HG03025 (cell line): Measurements from ENCODE around the gene CLCA2.

ENCODE experiments used
- ATAC-seq: cut with Tn5 transposase; IDR thresholded peaks from one replicate; pipeline ENCODE4 v1.9.1; 2021; ENCODE audit warnings: mild to moderate bottlenecking, moderate library complexity; ENCODE audit not compliant: unreplicated experiment, low FRiP score

Gene CLCA2, protein sequence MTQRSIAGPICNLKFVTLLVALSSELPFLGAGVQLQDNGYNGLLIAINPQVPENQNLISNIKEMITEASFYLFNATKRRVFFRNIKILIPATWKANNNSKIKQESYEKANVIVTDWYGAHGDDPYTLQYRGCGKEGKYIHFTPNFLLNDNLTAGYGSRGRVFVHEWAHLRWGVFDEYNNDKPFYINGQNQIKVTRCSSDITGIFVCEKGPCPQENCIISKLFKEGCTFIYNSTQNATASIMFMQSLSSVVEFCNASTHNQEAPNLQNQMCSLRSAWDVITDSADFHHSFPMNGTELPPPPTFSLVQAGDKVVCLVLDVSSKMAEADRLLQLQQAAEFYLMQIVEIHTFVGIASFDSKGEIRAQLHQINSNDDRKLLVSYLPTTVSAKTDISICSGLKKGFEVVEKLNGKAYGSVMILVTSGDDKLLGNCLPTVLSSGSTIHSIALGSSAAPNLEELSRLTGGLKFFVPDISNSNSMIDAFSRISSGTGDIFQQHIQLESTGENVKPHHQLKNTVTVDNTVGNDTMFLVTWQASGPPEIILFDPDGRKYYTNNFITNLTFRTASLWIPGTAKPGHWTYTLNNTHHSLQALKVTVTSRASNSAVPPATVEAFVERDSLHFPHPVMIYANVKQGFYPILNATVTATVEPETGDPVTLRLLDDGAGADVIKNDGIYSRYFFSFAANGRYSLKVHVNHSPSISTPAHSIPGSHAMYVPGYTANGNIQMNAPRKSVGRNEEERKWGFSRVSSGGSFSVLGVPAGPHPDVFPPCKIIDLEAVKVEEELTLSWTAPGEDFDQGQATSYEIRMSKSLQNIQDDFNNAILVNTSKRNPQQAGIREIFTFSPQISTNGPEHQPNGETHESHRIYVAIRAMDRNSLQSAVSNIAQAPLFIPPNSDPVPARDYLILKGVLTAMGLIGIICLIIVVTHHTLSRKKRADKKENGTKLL

DNA sequence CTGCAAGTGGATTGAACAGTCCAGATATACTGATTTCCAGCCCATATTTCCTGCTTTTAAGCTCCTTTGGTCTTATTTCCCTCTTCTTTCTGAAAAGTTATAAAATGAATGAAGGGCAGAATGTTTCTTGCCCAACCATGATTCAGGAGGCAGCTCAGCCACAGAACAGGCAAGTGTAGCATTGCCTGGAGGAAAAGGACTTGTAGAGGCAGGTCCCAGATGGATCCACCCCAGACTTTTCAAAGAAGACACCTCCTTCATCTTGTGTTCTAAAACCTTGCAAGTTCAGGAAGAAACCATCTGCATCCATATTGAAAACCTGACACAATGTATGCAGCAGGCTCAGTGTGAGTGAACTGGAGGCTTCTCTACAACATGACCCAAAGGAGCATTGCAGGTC is at the start of gene CLCA2:
CLCA2 (plus strand) TSS at position 299 of the 400 bp plus-strand sequence; CDS start at position 376, 77 bp downstream.
- no peak for ATAC-seq

DNA sequence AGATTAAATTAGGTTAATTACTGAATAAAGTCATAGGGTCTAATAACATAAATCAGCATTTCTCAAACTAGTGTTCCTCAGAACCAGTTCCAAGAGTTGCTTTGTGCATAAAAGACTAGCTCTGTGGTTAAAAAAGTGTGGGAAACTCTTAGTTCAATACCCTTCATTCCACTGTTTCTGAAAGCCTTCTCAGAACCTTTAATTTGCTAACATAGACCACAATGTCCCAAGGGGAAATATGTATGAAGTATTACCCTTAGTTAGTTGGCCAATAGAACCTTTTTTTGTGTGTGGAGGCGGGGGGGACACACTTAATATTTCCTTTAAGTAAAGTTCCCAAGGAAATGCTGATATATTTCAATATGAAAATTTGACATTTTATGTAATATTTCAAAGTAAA is 48.3 kb upstream of the CLCA2 start:
- no peak for ATAC-seq

DNA sequence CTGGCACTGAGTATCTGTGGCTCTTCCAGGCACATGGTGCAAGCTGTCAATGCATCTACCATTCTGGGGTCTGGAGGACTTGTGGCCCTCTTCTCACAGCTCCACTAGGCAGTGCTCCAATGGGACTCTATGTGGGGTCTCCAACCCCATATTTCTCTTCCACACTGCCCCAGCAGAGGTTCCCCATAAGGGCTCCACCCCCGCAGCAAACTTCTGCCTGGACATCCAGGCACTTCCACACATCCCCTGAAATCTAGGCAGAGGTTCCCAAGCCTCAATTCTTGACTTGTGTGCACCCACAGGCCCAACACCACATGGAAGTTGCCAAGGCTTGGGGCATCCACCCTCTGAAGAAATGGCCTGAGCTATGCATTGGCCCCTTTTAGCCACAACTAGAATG is 46.6 kb upstream of the CLCA2 start:
- ATAC-seq, result no peak

DNA sequence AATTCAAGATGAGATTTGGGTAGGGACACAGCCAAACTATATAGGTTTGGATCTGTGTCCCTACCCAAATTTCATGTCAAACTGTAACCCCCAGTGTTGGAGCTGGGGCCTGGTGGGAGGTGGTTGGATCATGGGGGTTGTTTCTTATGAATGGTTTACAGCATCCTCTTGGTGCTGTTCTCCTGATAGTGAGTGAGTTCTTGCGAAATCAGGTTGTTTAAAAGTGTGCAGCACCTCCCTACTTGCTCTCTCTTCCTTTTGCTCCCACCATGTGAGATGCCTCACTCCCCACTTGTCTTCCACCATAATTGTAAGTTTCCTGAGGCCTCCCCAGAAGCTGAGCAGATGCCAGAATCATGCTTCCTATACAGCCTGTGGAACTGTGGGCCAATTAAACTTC is 45.2 kb upstream of the CLCA2 start:
- no peak for ATAC-seq

DNA sequence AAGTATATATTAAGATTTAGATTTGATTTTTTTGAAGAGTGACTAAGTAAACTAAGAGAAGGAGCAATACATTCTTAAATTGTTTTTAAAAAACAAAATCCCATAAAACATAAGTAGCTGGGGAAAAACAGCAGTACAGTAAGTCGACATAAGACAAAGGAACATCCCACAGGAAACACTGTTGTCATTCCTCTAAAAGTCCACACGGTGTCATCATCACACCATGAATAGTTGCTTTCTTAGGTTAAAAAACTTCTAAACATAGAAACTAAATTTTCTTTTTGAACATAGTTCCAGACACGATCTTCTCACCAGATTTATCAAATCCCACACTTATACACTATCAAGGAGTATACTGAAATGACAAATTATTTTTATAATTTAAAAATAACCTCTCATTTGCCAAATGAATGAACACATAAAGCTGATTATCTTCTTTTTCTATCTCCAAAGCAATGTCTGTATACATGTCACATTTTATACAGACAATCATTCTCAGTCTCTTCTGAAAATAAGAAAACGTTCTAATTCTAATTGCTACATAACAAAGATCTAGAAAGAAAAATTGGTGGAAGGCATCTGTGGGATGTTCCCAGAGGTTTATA is 43.6 kb upstream of the CLCA2 start:
- ATAC-seq, result no peak

DNA sequence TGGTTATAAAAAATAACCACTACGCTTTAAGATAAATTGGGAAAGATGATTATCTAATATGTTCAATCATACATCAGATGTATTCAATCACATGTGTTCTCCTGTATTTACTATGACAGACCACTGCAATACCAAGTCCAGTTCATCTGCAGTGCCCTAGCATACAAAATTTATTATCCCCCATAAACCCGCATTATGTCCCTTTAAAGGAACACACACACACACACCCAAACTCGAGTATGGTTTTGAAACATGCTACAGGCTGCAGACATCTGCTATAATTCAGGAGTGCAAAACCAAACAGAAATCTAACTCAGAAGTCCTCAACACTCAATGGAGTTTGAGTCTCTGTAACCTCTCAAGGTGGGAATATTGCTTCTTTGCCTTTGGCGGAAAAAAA is 42.7 kb upstream of the CLCA2 start:
- ATAC-seq, result no peak

DNA sequence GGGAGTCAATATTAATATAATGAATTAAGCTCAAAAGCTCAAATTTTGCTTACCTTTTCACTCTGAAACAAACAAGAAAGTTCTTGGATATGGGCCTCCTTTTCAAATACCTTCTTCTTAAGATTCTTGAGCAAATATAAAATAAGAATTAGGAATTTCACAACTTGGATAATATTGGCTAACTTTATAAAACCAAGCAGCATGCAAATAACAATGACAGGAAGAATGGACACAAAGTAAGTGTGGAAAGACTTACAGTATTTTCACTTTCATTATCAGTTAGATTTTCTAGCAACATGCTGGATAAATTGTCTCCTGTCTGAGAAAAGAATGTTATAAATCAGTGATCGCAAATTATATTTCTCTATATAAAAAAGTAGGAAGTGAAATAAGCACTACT is 41.1 kb upstream of the CLCA2 start:
- ATAC-seq, result no peak

DNA sequence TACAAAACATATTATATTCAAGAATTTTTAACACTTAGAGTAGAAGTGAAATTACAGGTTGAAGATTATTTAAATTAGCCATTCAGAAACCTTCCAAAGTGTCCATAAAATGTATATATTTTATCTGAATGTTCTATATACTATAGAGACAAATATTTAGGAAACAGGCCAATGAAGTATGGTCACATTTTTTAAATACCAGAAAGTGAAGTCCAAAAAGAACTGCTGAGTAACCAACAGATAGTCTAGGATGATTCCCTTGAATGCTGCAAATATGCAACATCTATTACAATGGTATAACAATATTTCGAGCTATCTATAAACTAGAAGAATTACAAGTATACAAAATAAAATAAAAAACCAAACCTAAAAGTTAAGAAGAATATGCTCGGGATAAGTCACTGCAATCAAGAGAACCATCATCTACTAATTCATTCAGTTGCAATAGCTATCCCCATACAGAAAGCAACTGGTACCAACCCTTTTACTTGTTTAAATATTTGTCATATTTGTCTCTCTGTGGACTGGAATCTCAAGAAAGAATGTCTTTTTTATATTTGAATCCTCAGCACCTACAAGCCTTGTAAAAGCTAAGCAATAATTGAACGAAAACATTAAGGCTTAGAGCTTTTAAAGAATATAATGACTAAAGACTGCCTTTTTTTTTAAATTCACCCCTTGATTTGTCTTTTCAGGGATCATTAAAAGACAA is 35.9 kb upstream of the CLCA2 start:
- ATAC-seq, result no peak

DNA sequence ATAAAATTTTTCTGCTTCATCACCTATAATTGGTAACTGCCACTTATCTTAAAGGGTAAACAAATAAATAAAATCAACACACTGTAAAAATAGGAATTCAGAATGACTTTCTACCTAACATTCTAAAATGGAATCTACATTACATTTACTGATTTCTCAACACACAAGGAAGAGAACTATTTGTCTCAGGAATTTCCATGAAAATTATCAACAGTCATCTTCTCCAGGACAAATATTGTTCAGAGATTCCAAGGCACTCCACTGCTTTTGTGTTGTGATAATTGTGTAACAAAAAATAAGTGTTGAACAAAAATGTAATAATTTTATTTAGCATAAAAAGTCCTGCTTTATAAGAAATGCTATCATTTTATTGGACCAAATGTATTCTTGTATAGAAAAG is 35.2 kb upstream of the CLCA2 start:
- no peak for ATAC-seq

DNA sequence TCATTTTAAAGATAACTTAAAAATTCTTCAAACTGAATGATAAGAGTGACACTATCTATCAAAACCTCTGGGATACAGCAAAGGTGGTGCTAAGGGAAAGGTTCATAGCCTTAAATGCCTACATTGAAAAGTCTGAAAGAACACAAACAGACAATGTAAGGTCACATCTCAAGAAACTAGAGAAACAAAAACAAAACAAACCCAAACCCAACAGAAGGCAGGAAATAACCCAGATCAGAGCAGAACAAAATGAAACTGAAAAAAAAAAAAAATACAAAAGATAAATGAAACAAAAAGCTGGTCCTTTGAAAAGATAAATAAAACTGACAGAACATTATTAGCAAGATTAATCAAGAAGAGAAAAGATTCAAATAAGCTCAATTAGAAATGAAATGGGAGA is 34.7 kb upstream of the CLCA2 start:
- ATAC-seq, result peak; percentile 83

DNA sequence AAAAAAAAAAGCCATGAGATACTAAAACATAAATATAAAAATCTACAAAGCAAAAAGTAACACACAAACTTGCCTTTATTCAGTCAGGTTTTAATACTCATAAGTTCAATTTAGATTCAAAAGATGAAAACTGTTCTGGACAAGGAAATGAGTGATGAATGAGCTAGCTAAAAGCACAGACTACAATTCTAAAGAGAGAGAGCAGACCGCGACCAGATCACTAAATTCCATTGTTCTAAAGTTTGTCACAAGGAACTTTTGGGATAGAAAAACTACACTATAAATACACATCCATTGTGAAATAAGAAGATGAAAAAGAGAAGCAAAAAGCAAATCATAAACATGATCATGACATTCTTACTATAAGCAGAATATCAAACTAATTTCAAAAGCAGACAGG is 29.6 kb upstream of the CLCA2 start:
- no peak for ATAC-seq

DNA sequence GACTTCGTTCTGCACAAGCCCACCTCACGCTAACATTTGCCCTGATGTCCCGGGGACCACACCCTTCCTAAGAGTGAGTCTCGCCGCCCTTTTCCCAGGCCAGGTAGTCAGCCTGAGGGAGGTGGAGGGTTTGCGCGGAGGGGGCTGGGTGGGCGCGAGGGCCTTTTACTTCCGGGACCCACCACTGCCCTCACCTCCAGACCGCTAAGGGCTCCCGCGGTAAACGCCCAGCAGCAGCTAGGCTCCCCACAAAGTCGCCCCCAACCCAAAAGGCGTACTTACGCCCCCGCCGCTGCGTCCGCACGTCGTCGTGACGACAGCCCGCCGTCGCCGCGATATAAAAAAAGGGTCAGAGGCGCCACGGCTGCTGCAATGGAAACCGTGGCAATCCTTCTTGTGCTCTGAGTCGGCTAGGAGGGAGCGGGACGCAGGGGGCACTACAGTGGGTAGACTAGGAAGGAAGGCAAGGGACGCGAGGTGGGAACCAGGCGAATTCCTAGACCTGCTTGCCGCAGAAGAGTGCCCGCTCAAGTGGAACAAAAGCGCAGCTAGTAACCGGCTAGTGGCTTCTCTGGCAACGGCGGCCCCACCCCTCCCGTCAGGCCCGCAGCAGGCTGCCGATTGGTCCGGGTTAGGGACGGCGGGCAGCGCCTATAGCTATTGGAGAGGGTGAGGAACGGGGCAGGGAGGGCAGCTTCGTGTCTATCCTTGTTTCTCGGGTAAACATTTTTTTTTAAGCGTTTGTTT is 28.0 kb upstream of the CLCA2 start, which contains the start of gene ODF2L:
ODF2L (minus strand) TSS at position 573 of the 747 bp plus-strand sequence. CDS start 9,296 bp downstream, outside the sequence.
- peak; percentile 100 for ATAC-seq

DNA sequence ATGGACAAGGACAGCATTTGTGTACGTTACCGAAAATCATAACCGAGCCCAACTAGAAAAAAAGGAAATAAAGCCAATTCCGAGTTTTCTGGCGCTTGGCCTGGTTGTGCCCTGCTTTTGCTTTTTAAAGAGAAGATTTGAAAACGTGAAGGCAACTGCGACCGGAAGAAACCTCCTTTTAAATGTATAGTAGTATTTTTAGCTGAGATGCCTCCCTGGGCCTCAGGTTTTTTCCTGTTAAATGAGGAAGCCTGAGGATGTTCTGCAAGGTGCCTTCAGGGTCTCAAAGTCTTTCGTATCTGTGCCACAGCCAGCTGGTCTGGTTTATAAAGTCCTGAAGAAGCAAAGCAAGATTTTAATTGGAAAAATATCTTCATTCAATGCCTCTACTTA is 27.5 kb upstream of the CLCA2 start:
- ATAC-seq, result peak; percentile 22

DNA sequence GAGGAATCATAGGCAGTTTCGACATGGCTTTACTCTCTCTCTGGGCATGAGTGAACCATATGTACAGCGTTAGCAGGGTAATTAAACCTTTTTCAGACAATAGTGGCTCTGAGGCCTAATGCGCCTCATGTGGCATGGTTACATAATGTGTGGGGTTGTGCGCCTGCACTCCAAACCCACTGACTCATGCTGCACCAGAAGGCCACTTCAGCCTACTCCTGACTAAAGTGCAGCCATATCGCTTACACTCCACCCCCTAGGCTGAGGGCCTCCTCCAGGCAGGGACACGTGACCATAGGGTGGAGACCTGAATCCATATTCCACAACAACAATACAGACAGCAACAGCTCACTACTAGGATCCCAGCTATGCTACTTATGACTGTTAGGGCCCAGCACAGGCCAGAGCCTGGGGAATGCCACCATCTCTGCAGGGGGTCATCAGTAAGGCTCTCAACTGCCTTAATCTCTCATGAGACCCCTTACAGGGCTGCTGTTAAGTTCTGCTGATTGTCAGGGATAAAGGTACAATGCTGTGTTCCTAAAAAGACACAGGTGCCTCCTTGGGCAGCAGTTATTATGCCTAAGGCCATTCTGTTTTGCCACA is 14.5 kb upstream of the CLCA2 start:
- ATAC-seq, result no peak

DNA sequence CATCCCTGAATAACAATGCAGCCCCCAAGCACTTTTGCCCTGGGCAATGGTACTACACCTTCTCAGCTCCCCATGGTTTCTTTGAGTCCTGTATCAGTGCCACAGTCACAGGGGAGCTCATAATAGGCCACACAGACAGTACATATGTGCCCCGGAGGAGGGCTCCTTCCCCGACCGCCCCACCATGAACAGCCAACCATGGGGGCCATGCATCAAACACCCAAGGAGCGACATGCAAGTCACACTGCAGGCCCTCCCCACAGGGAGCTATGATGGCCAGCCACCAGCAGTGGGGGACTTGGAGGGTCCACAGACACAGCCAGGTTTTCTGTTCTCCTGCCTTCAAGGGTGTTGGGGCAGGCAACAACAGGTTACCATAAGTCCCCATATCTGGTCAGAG is 13.1 kb upstream of the CLCA2 start:
- no peak for ATAC-seq

DNA sequence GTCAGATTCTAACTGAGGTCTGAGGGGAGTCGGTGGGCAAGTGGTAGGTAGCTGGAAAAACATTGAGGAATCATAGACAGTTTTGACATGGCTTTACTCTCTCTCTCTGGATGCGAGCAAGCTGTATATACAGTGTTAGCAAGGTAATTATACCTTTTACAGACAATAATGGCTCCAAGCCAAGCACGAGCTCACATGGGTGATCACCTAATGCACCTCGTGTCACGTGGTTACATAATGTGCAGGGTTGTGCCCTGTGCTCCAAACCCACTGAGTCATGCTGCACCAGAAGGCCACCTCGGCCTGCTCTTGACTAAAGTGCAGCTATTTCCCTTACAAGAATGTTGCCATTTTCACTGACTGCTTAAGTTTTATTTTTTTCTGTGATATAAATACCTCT is 7.6 kb upstream of the CLCA2 start:
- ATAC-seq, result no peak

DNA sequence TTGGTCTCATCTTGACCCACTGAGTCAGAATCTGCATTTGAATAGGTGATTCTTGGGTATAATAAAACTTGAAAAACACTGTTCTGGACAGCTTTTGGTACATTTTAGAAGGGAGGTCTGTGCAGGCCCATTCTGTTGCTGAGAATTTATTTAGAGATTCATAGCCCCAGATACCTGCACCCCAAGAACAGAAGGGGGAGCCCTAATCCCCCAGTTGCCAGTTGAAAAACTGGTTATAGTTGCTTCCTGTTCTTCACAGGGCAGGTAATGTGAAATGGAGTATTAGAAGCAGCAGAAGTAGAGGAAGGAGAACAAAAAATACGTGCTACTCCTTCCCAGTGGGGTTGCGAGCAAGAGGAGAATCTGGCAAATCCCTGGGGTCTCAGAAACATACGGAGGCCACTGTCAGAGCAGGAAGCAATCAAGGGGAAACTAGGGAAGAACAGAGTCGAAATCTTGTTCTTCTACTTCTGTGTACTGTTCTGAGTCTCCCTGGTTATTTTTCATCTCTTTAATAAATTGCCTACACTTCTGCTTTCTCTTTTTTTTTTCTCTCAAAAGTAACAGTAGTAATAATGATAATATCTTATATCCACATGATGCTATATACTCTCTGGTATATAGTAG is 4.6 kb upstream of the CLCA2 start:
- peak; percentile 83 for ATAC-seq

DNA sequence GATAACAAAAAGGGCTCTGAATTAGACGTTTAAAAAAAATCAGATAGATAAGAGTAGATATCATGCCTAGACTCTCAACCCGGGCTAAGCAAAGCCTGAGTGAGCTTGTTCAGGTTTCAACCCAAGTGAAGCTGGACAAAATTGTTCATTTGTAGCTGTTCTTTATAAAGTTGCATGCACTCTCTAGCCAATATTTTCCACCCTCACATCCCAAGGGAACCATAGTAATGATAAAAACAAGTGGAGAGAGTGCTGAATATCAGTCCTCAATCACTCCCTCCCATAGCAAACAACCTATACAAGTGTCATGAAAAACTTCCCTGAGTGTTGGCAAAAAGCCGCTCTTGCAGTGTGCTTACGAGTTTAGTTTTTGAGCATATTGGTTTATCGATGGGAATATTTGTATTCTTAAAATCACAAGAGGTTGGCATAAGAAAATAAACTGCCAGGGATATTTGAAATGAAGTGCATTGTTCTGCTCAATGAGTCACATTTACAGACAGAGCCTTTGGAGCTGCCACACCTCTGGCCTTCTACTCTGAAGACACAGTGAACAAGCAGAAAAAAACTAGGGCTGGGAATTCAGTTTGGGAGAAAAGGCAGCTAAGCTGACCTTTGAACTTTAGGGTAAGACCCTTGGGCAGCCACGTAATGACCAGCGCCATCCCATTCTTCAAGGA is 2.2 kb upstream of the CLCA2 start:
- ATAC-seq, result no peak
